ENCODE data around the gene UGT1A1.

GRCh38 chr2:233779722-233780121, 19.7 kb downstream of the UGT1A1 start:
- TF ChIP-seq CTCF (IDR thresholded peaks at IDR 0.05), result no peak
- no peak for TF ChIP-seq POLR2A (IDR thresholded peaks at IDR 0.05)
- no peak for TF ChIP-seq POLR2AphosphoS5 (IDR thresholded peaks at IDR 0.05; ENCODE audit: insufficient read depth in 1 of 2, low read depth in 1 of 2)

Measured in vagina (tissue), 2 donors.